Fibroblast of pulmonary artery (primary cell): Measurements from ENCODE around the gene PMM1.
"Not testable (repeated sequence)": the region's sequence is repeated elsewhere in the genome, so short reads cannot be mapped to it uniquely, and the experiment has no call there.

Experiments
- DNase-seq: peaks from one replicate; pipeline ENCODE4 v3.0.0-alpha.2; 2010; ENCODE audit warnings: low read depth
- H3K4me3 ChIP-seq: replicated peaks from 2 replicates; pipeline ENCODE4 v1.5.1; 2011; ENCODE audit warnings: low read depth, mild to moderate bottlenecking, control low read depth, low read length, moderate library complexity
- CTCF ChIP-seq: IDR thresholded peaks from 2 replicates; pipeline ENCODE4 v1.5.1; 2011; ENCODE audit warnings: mild to moderate bottlenecking, control low read depth, low read length, inconsistent platforms; ENCODE audit errors: missing control alignments

PMM1 gene

GRCh38 chr22:41579297-41579996 is 10.2 kb downstream of the PMM1 start:
- no peak overlapping the region for H3K4me3 ChIP-seq
- TF ChIP-seq CTCF, result no peak
- DNase-seq, result no peak

GRCh38 chr22:41578818-41579217 is 10.8 kb downstream of the PMM1 start:
- no peak for DNase-seq
- no peak overlapping the region for H3K4me3 ChIP-seq
- no peak for TF ChIP-seq CTCF

GRCh38 chr22:41578114-41578513 is 11.5 kb downstream of the PMM1 start:
- no peak overlapping the region for H3K4me3 ChIP-seq
- no peak for DNase-seq
- TF ChIP-seq CTCF, result no peak

DNA sequence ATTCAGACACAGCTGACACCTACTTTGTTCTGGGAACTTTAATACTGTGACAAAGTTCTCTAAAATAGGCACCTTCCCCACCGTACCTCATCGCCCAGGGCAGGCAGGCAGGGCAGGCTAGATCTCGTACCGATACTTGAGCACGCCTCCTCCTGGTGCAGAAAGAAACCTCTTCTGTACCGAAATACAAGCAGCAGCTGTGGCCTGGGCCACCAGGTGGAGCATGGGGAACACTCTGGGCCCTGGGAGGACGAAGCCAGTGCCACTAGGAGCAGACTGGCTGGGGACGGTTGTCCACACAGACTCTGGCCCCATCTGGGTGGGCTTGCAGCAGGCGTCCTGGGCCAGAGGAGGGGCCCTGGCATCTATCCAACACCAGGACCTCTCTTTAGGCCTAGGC is 12.8 kb downstream of the PMM1 start:
- DNase-seq, result peak; percentile 45
- no peak overlapping the region for H3K4me3 ChIP-seq
- TF ChIP-seq CTCF, result peak; percentile 60

DNA sequence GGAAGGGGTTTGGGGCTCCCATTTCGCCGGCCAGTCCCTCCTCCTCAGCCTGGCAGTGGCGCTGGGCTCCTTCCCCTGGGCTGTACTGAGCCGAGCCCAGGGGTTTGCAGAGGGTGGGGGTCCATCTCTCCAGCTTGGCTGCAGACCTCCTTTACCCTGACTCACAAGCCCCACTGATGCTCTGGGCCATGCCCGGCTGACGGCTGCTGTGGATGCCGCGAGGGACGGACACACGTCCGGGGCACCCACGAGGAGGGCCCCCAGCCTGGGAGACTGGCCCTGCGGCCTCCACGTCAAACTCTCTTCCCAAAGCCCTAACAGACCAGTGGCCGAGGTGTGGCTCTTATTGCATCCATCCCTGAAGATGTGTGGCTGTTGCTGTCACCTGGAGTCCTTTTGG is 14.1 kb downstream of the PMM1 start:
- no peak for TF ChIP-seq CTCF
- DNase-seq, result no peak
- H3K4me3 ChIP-seq, result no peak overlapping the region

GRCh38 chr22:41574847-41575381 is 14.7 kb downstream of the PMM1 start:
- TF ChIP-seq CTCF, result no peak
- H3K4me3 ChIP-seq, result no peak overlapping the region
- DNase-seq, result no peak

GRCh38 chr22:41573677-41574076 is 16.0 kb downstream of the PMM1 start:
- TF ChIP-seq CTCF, result no peak
- H3K4me3 ChIP-seq, result no peak overlapping the region
- DNase-seq, result no peak

DNA sequence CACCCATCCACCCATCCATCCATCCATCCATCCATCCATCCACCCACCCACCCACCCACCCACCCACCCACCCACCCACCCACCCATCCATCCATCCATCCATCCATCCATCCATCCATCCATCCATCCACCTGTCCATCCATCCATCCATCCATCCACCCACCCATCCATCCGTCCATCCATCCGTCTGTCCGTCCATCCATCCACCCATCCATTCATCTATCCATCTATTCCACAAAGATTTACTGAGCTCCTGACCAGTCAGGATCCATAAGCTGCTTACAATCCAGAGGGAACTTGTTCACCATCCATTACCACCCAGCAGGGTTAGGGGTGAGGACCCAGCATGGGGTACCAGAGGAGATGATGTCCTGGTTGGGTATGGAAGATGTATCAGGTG is 17.3 kb downstream of the PMM1 start:
- DNase-seq, H3K4me3 ChIP-seq: not testable (repeated sequence)
